Mucosa of rectum (tissue), 2 donors: ENCODE results near the gene TBX5.

ENCODE experiments used
- H3K27ac ChIP-seq, 2 donors: one replicate each; pipeline ENCODE4 v1.7.0; 2013; ENCODE audit warnings: inconsistent platforms in 2 of 2, low read depth in 2 of 2, low read length in 2 of 2
- H3K27me3 ChIP-seq, 2 donors: one replicate each; pipeline ENCODE4 v1.7.0; 2013; ENCODE audit warnings: low read length in 2 of 2; ENCODE audit not compliant: control insufficient read depth in 2 of 2, insufficient read depth in 2 of 2
- H3K36me3 ChIP-seq, 2 donors: one replicate each; pipeline ENCODE4 v1.7.0; 2013; ENCODE audit warnings: low read length in 2 of 2; ENCODE audit not compliant: control insufficient read depth in 2 of 2, insufficient read depth in 2 of 2
- H3K4me1 ChIP-seq, 2 donors: one replicate each; pipeline ENCODE4 v1.7.0; 2013; ENCODE audit warnings: low read length in 2 of 2, mild to moderate bottlenecking in 1 of 2; ENCODE audit not compliant: control insufficient read depth in 2 of 2, insufficient read depth in 2 of 2
- H3K4me3 ChIP-seq, 2 donors: one replicate each; pipeline ENCODE4 v1.7.0; 2013; ENCODE audit warnings: low read length in 2 of 2
- H3K9ac ChIP-seq, 2 donors: one replicate each; pipeline ENCODE4 v1.7.0; 2013; ENCODE audit warnings: low read length in 2 of 2, low read depth in 1 of 2, mild to moderate bottlenecking in 1 of 2
- H3K9me3 ChIP-seq, 2 donors: one replicate each; pipeline ENCODE4 v1.7.0; 2013; ENCODE audit warnings: low read length in 2 of 2; ENCODE audit not compliant: control insufficient read depth in 2 of 2
- donor health status: healthy.
- donor health status: Normal muscosa, but diverticular disease.

The TBX5 gene

DNA sequence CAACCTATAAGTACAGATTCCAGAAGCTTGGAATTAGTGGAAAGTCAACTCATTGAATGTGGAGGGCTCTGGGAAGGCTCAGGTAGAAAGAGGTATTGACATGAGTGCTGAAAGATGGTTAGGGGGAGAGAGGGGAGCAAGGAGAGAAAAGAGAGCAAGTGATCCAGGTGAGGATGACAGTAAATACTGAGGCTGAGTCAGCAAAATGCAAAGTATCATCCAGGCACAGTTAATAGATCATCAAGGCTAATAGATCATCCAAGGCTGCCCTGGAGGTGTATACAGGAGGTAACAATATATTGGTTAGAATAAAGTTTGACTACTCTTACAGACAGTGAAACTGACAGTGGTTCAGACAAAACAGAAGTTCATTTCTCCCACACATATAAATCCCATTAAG is 100.5 kb downstream of the TBX5 start:
- H3K9ac ChIP-seq: no peak overlapping the region
- no peak overlapping the region for H3K4me3 ChIP-seq
- no peaks in the 10 kb centered on the region for H3K36me3 ChIP-seq
- no peaks in the 10 kb centered on the region for H3K9me3 ChIP-seq
- H3K4me1 ChIP-seq: no peaks in the 10 kb centered on the region
- H3K27me3 ChIP-seq: peaks cover 0 to 3% of the 10 kb centered on the region in 2 donors
- H3K27ac ChIP-seq: no peak overlapping the region
